ENCODE measurements around the gene E2F7. TPM values are rescaled to one million over a fixed set of nuclear protein-coding genes. Genes with fewer than 3 reads are reported as not detected.

The E2F7 gene
- total RNA-seq, 1 experiment from 2014 or later: 28.4 TPM

GRCh38 chr12:76998908-76999556, 66.3 kb downstream of the E2F7 start (continued):
- TF ChIP-seq E2F1 (CRISPR knock-in tag; IDR thresholded peaks at IDR 0.05) (no peak), ERG (CRISPR knock-in tag; IDR thresholded peaks at IDR 0.05) (no peak), ZNF425 (CRISPR knock-in tag; conservative IDR thresholded peaks at IDR 0.05) (no peak), FOXP1 (CRISPR knock-in tag; IDR thresholded peaks at IDR 0.05; ENCODE audit: borderline replicate concordance) (no peak), ZNF423 (CRISPR knock-in tag; IDR thresholded peaks at IDR 0.05) (no peak)

GRCh38 chr12:76998386-76998785, 67.0 kb downstream of the E2F7 start:
- CTCF ChIA-PET: interaction anchor here (1.7 kb wide), 1 partner anchor 13 kb away, joined by 7 read pairs; no protein-coding TSS in a partner anchor
- Mint-ChIP-seq H3K4me3 (no peak overlapping the region), H3K27me3 (ENCODE audit: low read depth) (no peaks in the 10 kb centered on the region), H3K27ac (no peak overlapping the region), H3K36me3 (no peaks in the 10 kb centered on the region), H3K9me3 (peaks cover 3% of the 10 kb centered on the region; the same call in 1 of the 2 replicates), H3K4me1 (no peaks in the 10 kb centered on the region)
- no peak for ATAC-seq
- no peak for DNase-seq (ENCODE audit: low spot score)
- POLR2A ChIA-PET: no interaction called here
- no peak for TF ChIP-seq NR1H2 (CRISPR knock-in tag; IDR thresholded peaks at IDR 0.05)
- no peak for TF ChIP-seq ZNF121 (CRISPR knock-in tag; IDR thresholded peaks at IDR 0.05)

- ChIA-PET POLR2A (no interaction called here), CTCF (no interaction called here)
- no peaks in the 10 kb centered on the region for H3K27me3 Mint-ChIP-seq (ENCODE audit: low read depth)
- DNase-seq (ENCODE audit: low spot score) (no peak), ATAC-seq (no peak)
- H3K4me1 Mint-ChIP-seq: no peaks in the 10 kb centered on the region
- no peak for TF ChIP-seq NFYB (CRISPR knock-in tag; conservative IDR thresholded peaks at IDR 0.05; ENCODE audit: low read depth)
- no peak for TF ChIP-seq PRRX2 (CRISPR knock-in tag; IDR thresholded peaks at IDR 0.05)
- no peak for TF ChIP-seq CREB1 (CRISPR knock-in tag; IDR thresholded peaks at IDR 0.05)
- no peak for TF ChIP-seq ATF2 (CRISPR knock-in tag; IDR thresholded peaks at IDR 0.05; ENCODE audit: borderline replicate concordance, low read depth)
- no peak for TF ChIP-seq ESRRA (CRISPR knock-in tag; IDR thresholded peaks at IDR 0.05; ENCODE audit: borderline replicate concordance)
- TF ChIP-seq ZNF232 (CRISPR knock-in tag; IDR thresholded peaks at IDR 0.05): no peak
- no peak for TF ChIP-seq ATF1 (CRISPR knock-in tag; IDR thresholded peaks at IDR 0.05)
- TF ChIP-seq ZNF416 (CRISPR knock-in tag; IDR thresholded peaks at IDR 0.05): no peak
- TF ChIP-seq JAZF1 (CRISPR knock-in tag; IDR thresholded peaks at IDR 0.05): no peak
- TF ChIP-seq FOXJ3 (CRISPR knock-in tag; IDR thresholded peaks at IDR 0.05; ENCODE audit: borderline replicate concordance): no peak
- no peak for TF ChIP-seq USF1 (CRISPR knock-in tag; IDR thresholded peaks at IDR 0.05)
- no peak for TF ChIP-seq NFATC4 (CRISPR knock-in tag; IDR thresholded peaks at IDR 0.05)
- no peak for TF ChIP-seq CBFB (CRISPR knock-in tag; IDR thresholded peaks at IDR 0.05; ENCODE audit: low read depth)
- TF ChIP-seq ZBTB21 (CRISPR knock-in tag; IDR thresholded peaks at IDR 0.05; ENCODE audit: borderline replicate concordance): no peak
- no peak for TF ChIP-seq ZNF121 (CRISPR knock-in tag; IDR thresholded peaks at IDR 0.05)
- no peak overlapping the region for H3K4me3 Mint-ChIP-seq
- H3K27ac Mint-ChIP-seq: no peak overlapping the region
- H3K9me3 Mint-ChIP-seq: peaks cover 3% of the 10 kb centered on the region; the same call in 1 of the 2 replicates
- H3K36me3 Mint-ChIP-seq: no peaks in the 10 kb centered on the region
Measured at GRCh38 chr12:76997011-76997780, 68.2 kb downstream of the E2F7 start.
